Spinal cord (tissue), 10 donors: ENCODE results near the gene TRUB2. TPM values are rescaled to one million over a fixed set of nuclear protein-coding genes. Genes with fewer than 3 reads are reported as not detected.

Source experiments
- DNase-seq, 6 donors: peaks; one replicate each; pipeline versions ENCODE4 v3.0.0 to v3.0.0-alpha.2; 2013 to 2015; ENCODE audit warnings: low spot score in 6 of 6, low read depth in 4 of 6
- H3K27ac ChIP-seq: one replicate; pipeline ENCODE4 v1.5.1; 2013; ENCODE audit warnings: low read depth, low read length, control low read depth
- H3K27me3 ChIP-seq: one replicate; pipeline ENCODE4 v1.6.1; 2013; ENCODE audit warnings: low read length; ENCODE audit not compliant: control insufficient read depth, insufficient read depth
- H3K36me3 ChIP-seq: one replicate; pipeline ENCODE4 v1.6.1; 2013; ENCODE audit warnings: low read length; ENCODE audit not compliant: control insufficient read depth, insufficient read depth
- H3K4me1 ChIP-seq: one replicate; pipeline ENCODE4 v1.6.1; 2013; ENCODE audit warnings: low read length; ENCODE audit not compliant: control insufficient read depth, insufficient read depth
- H3K4me3 ChIP-seq: one replicate; pipeline ENCODE4 v1.5.1; 2013; ENCODE audit warnings: low read depth, low read length, control low read depth
- H3K9me3 ChIP-seq: one replicate; pipeline ENCODE4 v1.6.1; 2013; ENCODE audit warnings: low read length; ENCODE audit not compliant: control insufficient read depth, insufficient read depth
- WGBS: methylation state at CpG from one replicate; pipeline ENCODE4 v1.1.5; 2013; ENCODE audit warnings: missing lambda C conversion rate; ENCODE audit not compliant: insufficient coverage; 5-methylcytosine and 5-hydroxymethylcytosine counted together
- polyA plus RNA-seq, 2 donors: library from polyadenylated mRNA; unstranded; fragments of 120-200 nt; gene quantifications; one replicate each; pipeline ENCODE4 v1.2.1, GENCODE V29; 2013; ENCODE audit not compliant: insufficient read length in 2 of 2
- total RNA-seq, 2 donors: library from RNA; depleted of rRNA in 1 of 2; stranded (reverse); fragments of 120-200 nt in 1 of 2; fragments of >200 nt in 1 of 2; gene quantifications; one replicate each; pipeline versions ENCODE4 v1.2.3 to v1.2.4, GENCODE V29; 2013 to 2014
- donor health status: healthy.

The TRUB2 gene
- total and polyA plus RNA-seq, 4 donors, result 20.5 to 46.3 (median 39.7) TPM

DNA sequence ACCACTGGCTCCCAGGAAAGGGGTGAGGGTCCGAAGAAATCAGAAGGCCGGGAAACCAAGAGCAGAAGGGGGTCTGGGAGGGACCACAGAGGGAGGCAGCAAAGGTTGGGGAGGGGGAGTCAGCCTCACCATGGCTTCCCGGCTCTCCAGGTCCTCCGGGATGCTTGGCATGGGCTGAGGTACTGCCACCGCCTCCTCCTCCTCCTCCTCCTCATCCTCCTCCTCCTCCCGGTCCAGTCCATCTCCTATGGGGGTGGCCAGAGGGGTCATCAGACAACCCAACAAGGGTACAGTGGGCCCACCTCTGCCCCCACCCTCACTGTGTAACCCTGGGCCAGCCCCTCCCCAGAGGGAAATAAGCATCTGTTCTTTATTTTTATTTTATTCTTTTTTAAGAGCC, 63.9 kb downstream of the TRUB2 start:
- Histone ChIP-seq H3K27ac (no peak overlapping the region), H3K9me3 (no peaks in the 10 kb centered on the region), H3K27me3 (no peaks in the 10 kb centered on the region), H3K4me1 (peaks cover 9% of the 10 kb centered on the region), H3K36me3 (peaks cover 95% of the 10 kb centered on the region), H3K4me3 (no peak overlapping the region)
- DNase-seq, result no peak
- WGBS, result 90% methylated on average over 2 of the region's 6 CpGs

DNA sequence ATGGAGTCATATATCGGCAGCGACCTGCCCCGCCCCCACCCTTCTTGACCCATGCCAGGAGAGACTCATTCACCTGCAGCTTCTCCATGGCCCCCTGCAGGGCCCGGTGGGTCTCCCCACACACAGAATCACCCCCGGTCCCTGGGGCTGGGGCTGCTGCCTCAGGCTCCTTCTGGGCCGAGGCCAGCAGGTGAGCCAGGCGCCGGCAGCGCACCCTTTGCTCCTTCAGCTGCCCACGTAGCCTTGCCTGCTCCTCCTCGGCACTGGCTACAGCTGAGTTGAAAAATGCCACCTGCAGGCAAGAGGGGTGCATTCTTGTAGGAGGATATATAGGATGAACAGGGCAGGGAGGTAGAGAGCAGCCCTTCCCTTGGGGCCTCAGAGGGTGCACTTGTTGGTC, 64.3 kb downstream of the TRUB2 start:
- 92% methylated on average over 11 of the region's 11 CpGs for WGBS
- Histone ChIP-seq H3K4me3 (no peak overlapping the region), H3K27ac (no peak overlapping the region), H3K9me3 (no peaks in the 10 kb centered on the region), H3K4me1 (peaks cover 9% of the 10 kb centered on the region), H3K27me3 (no peaks in the 10 kb centered on the region), H3K36me3 (peaks cover 95% of the 10 kb centered on the region)
- DNase-seq, result no peak

DNA sequence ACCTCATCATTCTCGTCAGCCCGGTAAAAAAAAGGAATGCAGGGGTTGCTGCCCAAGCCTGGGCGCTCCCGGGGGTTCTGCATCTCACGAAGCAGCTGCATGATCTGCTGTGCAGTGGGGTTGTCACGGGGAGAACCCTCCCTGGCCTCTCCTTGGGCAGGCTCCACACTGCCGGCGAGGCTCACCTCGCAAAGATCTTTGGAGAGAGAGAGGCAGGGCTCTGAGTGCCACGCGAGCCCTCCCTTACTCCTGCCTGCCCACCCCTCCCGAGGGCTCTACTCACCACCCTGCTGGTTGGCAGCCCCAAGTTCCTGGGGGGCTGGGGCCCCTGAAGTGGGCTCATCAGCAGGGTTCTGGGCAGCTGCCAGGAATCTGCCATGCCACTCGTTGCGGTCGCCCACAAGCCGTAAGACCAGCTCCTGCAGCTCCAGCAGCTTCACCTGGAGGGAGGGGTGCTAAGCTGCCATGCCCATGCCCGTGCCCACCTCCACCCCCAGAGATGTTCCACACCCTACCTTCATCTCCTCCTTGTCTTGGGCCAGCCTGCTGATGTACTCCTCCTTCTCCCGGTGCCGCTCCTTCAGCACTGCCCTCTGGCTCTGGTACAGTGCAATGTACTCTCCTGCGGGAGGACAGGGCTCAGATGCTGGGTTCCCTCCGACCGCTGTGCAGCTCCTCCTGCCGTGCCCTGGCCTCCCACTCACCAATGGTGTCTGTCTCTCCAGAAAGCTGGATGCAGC, 65.0 kb downstream of the TRUB2 start:
- peaks cover 9% of the 10 kb centered on the region for H3K4me1 ChIP-seq
- peaks cover 95% of the 10 kb centered on the region for H3K36me3 ChIP-seq
- no peak for DNase-seq
- H3K9me3 ChIP-seq, result no peaks in the 10 kb centered on the region
- H3K4me3 ChIP-seq, result no peak overlapping the region
- no peak overlapping the region for H3K27ac ChIP-seq
- no peaks in the 10 kb centered on the region for H3K27me3 ChIP-seq
- 70% methylated on average over 22 of the region's 23 CpGs for WGBS

Other genes starting within 250 kb of the TRUB2 start
- gene PTGES2, start 194.7 kb downstream of the TRUB2 start, total RNA-seq, result 10 to 100 TPM; 39.1 to 47.4 TPM
- 10 to 100 TPM; 78.4 to 88.9 TPM for gene PTGES2, start 194.7 kb downstream of the TRUB2 start, polyA plus RNA-seq
- 10 to 100 TPM in 1 of 2 donors, under 1 TPM in 1; 0.28 to 14.1 TPM for gene LCN2, start 173.0 kb downstream of the TRUB2 start, total RNA-seq
- under 1 TPM in 1 of 2 donors, not detected in 1; 0.29 TPM for gene LCN2, start 173.0 kb downstream of the TRUB2 start, polyA plus RNA-seq
- 100 to 1,000 TPM in 1 of 2 donors, 10 to 100 TPM in 1; 35.6 to 144 TPM for gene BBLN, start 162.2 kb downstream of the TRUB2 start, total RNA-seq
- 100 to 1,000 TPM; 203 to 210 TPM for gene BBLN, start 162.2 kb downstream of the TRUB2 start, polyA plus RNA-seq
- gene CIZ1, start 130.9 kb downstream of the TRUB2 start, total RNA-seq, result 10 to 100 TPM; 18.5 to 47.8 TPM
- gene CIZ1, start 130.9 kb downstream of the TRUB2 start, polyA plus RNA-seq, result 100 to 1,000 TPM; 134 to 157 TPM
- gene DNM1, start 119.1 kb downstream of the TRUB2 start, total RNA-seq, result 100 to 1,000 TPM in 1 of 2 donors, 10 to 100 TPM in 1; 44.6 to 181 TPM
- 100 to 1,000 TPM; 265 to 410 TPM for gene DNM1, start 119.1 kb downstream of the TRUB2 start, polyA plus RNA-seq
- 10 to 100 TPM; 70.6 to 95.8 TPM for gene GOLGA2, start 46.4 kb downstream of the TRUB2 start, total RNA-seq
- gene GOLGA2, start 46.4 kb downstream of the TRUB2 start, polyA plus RNA-seq, result 100 to 1,000 TPM in 1 of 2 donors, 10 to 100 TPM in 1; 76.2 to 119 TPM
- 10 to 100 TPM; 14.1 to 41.2 TPM for gene SWI5, start 46.2 kb downstream of the TRUB2 start, total RNA-seq
- gene SWI5, start 46.2 kb downstream of the TRUB2 start, polyA plus RNA-seq, result 10 to 100 TPM; 22.6 to 27.5 TPM
- gene COQ4, start 392 bp upstream of the TRUB2 start, total RNA-seq, result 10 to 100 TPM; 20.6 to 60.4 TPM
- 10 to 100 TPM; 73.0 to 94.9 TPM for gene COQ4, start 392 bp upstream of the TRUB2 start, polyA plus RNA-seq
- 10 to 100 TPM; 23.1 to 36.3 TPM for gene SLC27A4, start 18.1 kb upstream of the TRUB2 start, total RNA-seq
- 10 to 100 TPM; 53.7 to 56.8 TPM for gene SLC27A4, start 18.1 kb upstream of the TRUB2 start, polyA plus RNA-seq
- 10 to 100 TPM; 28.4 to 47.2 TPM for gene URM1, start 48.9 kb upstream of the TRUB2 start, total RNA-seq
- 10 to 100 TPM; 79.4 to 80.6 TPM for gene URM1, start 48.9 kb upstream of the TRUB2 start, polyA plus RNA-seq
- 10 to 100 TPM; 27.5 to 32.5 TPM for gene CERCAM, start 98.4 kb upstream of the TRUB2 start, total RNA-seq
- gene CERCAM, start 98.4 kb upstream of the TRUB2 start, polyA plus RNA-seq, result 10 to 100 TPM; 48.6 to 74.1 TPM
- 10 to 100 TPM; 21.2 to 56.3 TPM for gene ODF2, start 133.6 kb upstream of the TRUB2 start, total RNA-seq
- gene ODF2, start 133.6 kb upstream of the TRUB2 start, polyA plus RNA-seq, result 10 to 100 TPM; 44.1 to 67.8 TPM
- gene GLE1, start 182.3 kb upstream of the TRUB2 start, total RNA-seq, result 10 to 100 TPM; 14.8 to 27.8 TPM
- gene GLE1, start 182.3 kb upstream of the TRUB2 start, polyA plus RNA-seq, result 10 to 100 TPM; 20.8 to 21.1 TPM
- 100 to 1,000 TPM; 523 to 740 TPM for gene SPTAN1, start 230.1 kb upstream of the TRUB2 start, total RNA-seq
- gene SPTAN1, start 230.1 kb upstream of the TRUB2 start, polyA plus RNA-seq, result 1,000 to 10,000 TPM; 1,013 to 1,193 TPM